Measurements from ENCODE around the gene ZRANB3.

DNA sequence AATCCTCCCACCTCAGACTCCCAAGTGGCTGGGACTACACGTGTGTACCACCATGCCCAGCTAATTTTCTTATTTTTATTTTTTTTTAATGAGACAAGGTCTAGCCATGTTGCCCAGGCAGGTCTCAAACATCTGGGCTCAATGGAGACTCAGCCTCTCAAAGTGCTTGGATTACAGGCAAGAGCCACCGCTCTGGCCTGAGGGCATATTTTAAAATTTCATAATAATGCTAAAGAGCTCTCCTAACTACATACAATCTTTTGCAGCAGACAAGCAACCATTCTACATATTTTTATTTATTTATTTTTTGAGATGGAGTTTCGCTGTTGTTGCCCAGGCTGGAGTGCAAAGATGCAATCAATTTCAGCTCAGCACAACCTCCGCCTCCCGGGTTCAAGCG lies 271.9 kb downstream of the ZRANB3 start:
- TF ChIP-seq, protein P1, sequence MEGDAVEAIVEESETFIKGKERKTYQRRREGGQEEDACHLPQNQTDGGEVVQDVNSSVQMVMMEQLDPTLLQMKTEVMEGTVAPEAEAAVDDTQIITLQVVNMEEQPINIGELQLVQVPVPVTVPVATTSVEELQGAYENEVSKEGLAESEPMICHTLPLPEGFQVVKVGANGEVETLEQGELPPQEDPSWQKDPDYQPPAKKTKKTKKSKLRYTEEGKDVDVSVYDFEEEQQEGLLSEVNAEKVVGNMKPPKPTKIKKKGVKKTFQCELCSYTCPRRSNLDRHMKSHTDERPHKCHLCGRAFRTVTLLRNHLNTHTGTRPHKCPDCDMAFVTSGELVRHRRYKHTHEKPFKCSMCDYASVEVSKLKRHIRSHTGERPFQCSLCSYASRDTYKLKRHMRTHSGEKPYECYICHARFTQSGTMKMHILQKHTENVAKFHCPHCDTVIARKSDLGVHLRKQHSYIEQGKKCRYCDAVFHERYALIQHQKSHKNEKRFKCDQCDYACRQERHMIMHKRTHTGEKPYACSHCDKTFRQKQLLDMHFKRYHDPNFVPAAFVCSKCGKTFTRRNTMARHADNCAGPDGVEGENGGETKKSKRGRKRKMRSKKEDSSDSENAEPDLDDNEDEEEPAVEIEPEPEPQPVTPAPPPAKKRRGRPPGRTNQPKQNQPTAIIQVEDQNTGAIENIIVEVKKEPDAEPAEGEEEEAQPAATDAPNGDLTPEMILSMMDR (conservative IDR thresholded peaks at IDR 0.05) = no peak
- TF ChIP-seq ZFX (IDR thresholded peaks at IDR 0.05) = no peak
